Neuronal stem cell (in vitro differentiated cells): ENCODE measurements around the gene HOXA1.

Source experiments
- DNase-seq: peaks from one replicate; pipeline ENCODE4 v3.0.0-alpha.2; 2013; ENCODE audit warnings: low spot score
- H2AFZ ChIP-seq: one replicate; pipeline ENCODE4 v1.6.1; 2013; ENCODE audit warnings: mild to moderate bottlenecking, low read length, inconsistent platforms
- H2AK5ac ChIP-seq: 2 replicates; pipeline ENCODE4 v1.6.1; 2013; ENCODE audit warnings: low read depth, mild to moderate bottlenecking, inconsistent platforms, low read length, moderate library complexity, mixed read lengths
- H2BK120ac ChIP-seq: 2 replicates; pipeline ENCODE4 v1.6.1; 2013; ENCODE audit warnings: low read depth, mild to moderate bottlenecking, inconsistent platforms, low read length, moderate library complexity, mixed read lengths
- H2BK12ac ChIP-seq: one replicate; pipeline ENCODE4 v1.6.1; 2013; ENCODE audit warnings: low read length, inconsistent platforms
- H2BK15ac ChIP-seq: 2 replicates; pipeline ENCODE4 v1.6.1; 2013; ENCODE audit warnings: mild to moderate bottlenecking, low read length, inconsistent platforms, mixed read lengths
- H2BK5ac ChIP-seq: one replicate; pipeline ENCODE4 v1.6.1; 2013; ENCODE audit warnings: inconsistent platforms, mild to moderate bottlenecking, low read length, moderate library complexity
- H3K14ac ChIP-seq: one replicate; pipeline ENCODE4 v1.6.1; 2013; ENCODE audit warnings: low read length, inconsistent platforms
- H3K18ac ChIP-seq: 2 replicates; pipeline ENCODE4 v1.6.1; 2013; ENCODE audit warnings: low read length, inconsistent platforms
- H3K23ac ChIP-seq: 2 replicates; pipeline ENCODE4 v1.6.1; 2013; ENCODE audit warnings: low read depth, mild to moderate bottlenecking, mixed read lengths, low read length, inconsistent platforms; ENCODE audit not compliant: poor library complexity
- H3K27ac ChIP-seq: replicated peaks from 3 replicates; pipeline ENCODE4 v1.5.1; 2013; ENCODE audit warnings: low read length, inconsistent platforms
- H3K27me3 ChIP-seq, 3 experiments: 2 replicates each; pipeline ENCODE4 v1.6.1; 2013; ENCODE audit warnings: low read length in 3 of 3, mild to moderate bottlenecking in 2 of 3, inconsistent platforms in 1 of 3, low read depth in 1 of 3, mixed read lengths in 1 of 3, moderate library complexity in 1 of 3; ENCODE audit not compliant: control insufficient read depth in 3 of 3, insufficient read depth in 3 of 3
- H3K36me3 ChIP-seq, 2 donors: replicated peaks in 1 of 2; 2 replicates each; pipeline ENCODE4 v1.6.1; 2013; ENCODE audit warnings: low read length in 2 of 2; ENCODE audit not compliant: control insufficient read depth in 2 of 2, insufficient read depth in 2 of 2
- H3K4ac ChIP-seq: 2 replicates; pipeline ENCODE4 v1.6.1; 2013; ENCODE audit warnings: inconsistent platforms, mild to moderate bottlenecking, low read length, moderate library complexity
- H3K4me1 ChIP-seq, 2 donors: 1 replicate in 1 of 2; 2 replicates in 1 of 2; pipeline ENCODE4 v1.6.1; 2013; ENCODE audit warnings: low read length in 2 of 2, low read depth in 1 of 2; ENCODE audit not compliant: control insufficient read depth in 2 of 2, insufficient read depth in 1 of 2
- H3K4me2 ChIP-seq: one replicate; pipeline ENCODE4 v1.6.1; 2013; ENCODE audit warnings: mild to moderate bottlenecking, low read length, inconsistent platforms; ENCODE audit not compliant: insufficient read depth, poor library complexity, severe bottlenecking
- H3K4me3 ChIP-seq, 2 donors: 2 replicates each; pipeline ENCODE4 v1.5.1; 2013; ENCODE audit warnings: low read length in 2 of 2, mild to moderate bottlenecking in 2 of 2, inconsistent platforms in 1 of 2, moderate library complexity in 1 of 2
- H3K79me1 ChIP-seq: one replicate; pipeline ENCODE4 v1.6.1; 2013; ENCODE audit warnings: low read depth, mild to moderate bottlenecking, inconsistent platforms, low read length, moderate library complexity
- H3K9ac ChIP-seq: one replicate; pipeline ENCODE4 v1.6.1; 2013; ENCODE audit warnings: mild to moderate bottlenecking, low read depth, low read length, inconsistent platforms; ENCODE audit not compliant: poor library complexity
- H3K9me3 ChIP-seq, 2 donors: replicated peaks in 1 of 2; 2 replicates each; pipeline versions ENCODE3 to v1.6.1; 2013; ENCODE audit warnings: low read length in 2 of 2, mild to moderate bottlenecking in 2 of 2, inconsistent platforms in 1 of 2, low read depth in 1 of 2, mixed read lengths in 1 of 2, moderate library complexity in 1 of 2; ENCODE audit not compliant: control insufficient read depth in 2 of 2, insufficient read depth in 1 of 2
- H4K8ac ChIP-seq: one replicate; pipeline ENCODE4 v1.6.1; 2013; ENCODE audit warnings: low read depth, mild to moderate bottlenecking, inconsistent platforms, low read length, moderate library complexity
- H4K91ac ChIP-seq: one replicate; pipeline ENCODE4 v1.6.1; 2013; ENCODE audit warnings: low read length, low read depth, mild to moderate bottlenecking, inconsistent platforms; ENCODE audit not compliant: poor library complexity
- WGBS, 2 donors: extraction: QIAGEN DNeasy Blood & Tissue Kit; methylation state at CpG; one replicate each; pipeline ENCODE4 v1.1.7; 2013; ENCODE audit warnings: missing lambda C conversion rate in 2 of 2, mixed read lengths in 1 of 2; ENCODE audit not compliant: insufficient read length in 2 of 2, insufficient replicate concordance in 1 of 2; ENCODE audit errors: extremely low coverage in 2 of 2; 5-methylcytosine and 5-hydroxymethylcytosine counted together

The HOXA1 gene

DNA sequence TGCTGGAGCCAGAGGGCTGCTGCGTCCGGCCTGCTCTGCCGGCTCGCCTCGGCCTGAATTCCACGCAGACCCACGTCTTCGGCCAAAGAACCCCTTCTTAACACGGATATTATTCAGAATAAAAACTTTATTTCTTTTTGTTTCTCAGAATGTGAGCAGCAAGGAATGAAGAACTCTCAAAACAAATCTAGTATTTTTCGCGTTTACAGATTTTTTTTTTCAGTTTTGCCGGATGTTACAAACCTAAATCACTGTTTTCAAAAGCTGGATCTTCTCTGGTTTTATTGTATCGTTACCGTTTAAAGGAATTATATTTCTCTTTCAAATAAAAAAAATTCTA lies 11.1 kb upstream of the HOXA1 start:
- Histone ChIP-seq H2BK12ac (no peak overlapping the region), H4K91ac (no peak overlapping the region), H3K4me1 (no peaks in the 10 kb centered on the region), H3K4me3 (no peak overlapping the region), H3K27ac (no peak overlapping the region), H4K8ac (no peak overlapping the region), H3K9ac (no peak overlapping the region), H2BK5ac (no peak overlapping the region), H3K4ac (no peak overlapping the region), H3K14ac (no peak overlapping the region), H3K4me2 (no peak overlapping the region), H3K18ac (peak overlapping the region; percentile 32), H3K79me1 (no peaks in the 10 kb centered on the region), H2AK5ac (no peak overlapping the region), H2BK120ac (no peak overlapping the region), H3K9me3 (peaks cover 3 to 4% of the 10 kb centered on the region in 2 donors), H3K27me3 (peaks cover 72 to 99% (median 97%) of the 10 kb centered on the region in 3 experiments), H3K23ac (no peak overlapping the region), H2AFZ (peak overlapping the region; percentile 75), H3K36me3 (no peaks in the 10 kb centered on the region), H2BK15ac (no peak overlapping the region)
- no CpG with 5 or more reads among the region's 14 CpGs for WGBS, 2 donors
- no peak for DNase-seq

DNA sequence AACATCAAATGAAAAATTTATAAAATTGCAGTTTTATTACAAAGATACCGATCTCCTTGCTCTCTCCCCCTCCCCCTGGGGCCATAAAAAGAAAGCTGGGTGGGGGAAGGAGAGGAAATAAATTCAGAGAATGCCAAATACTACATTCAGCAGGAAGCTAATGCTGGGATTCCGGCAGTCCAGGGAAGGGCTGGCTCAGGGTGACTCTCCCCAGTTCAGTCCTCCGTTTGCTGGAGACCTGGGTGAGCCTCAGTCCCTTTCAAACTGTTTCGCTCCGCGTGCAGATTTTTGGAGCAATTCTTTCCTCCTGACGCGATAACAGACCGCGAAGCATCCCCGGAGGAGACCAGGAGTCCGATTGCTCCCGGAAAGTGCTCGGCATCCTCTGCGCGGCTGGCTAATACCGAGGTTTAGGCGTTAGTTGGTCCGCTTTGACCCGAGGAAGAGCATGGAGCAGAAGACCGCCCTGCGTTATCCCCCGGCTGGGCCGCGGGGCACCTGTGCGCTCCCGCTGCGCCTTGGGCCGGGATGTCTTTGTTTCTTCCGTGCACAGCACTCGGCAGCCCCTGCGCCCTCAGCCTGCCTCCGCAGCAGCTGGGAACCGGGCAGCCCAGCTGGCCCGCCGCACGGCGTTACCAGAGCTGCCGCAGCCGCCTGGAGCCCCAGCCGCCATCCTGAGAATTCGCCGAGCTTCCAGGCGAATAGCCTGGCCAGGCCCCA lies 10.5 kb upstream of the HOXA1 start:
- Histone ChIP-seq H2AFZ (peak overlapping the region; percentile 75), H3K4me3 (no peak overlapping the region), H2BK12ac (no peak overlapping the region), H3K4ac (no peak overlapping the region), H3K14ac (no peak overlapping the region), H4K8ac (no peak overlapping the region), H3K27me3 (peaks cover 77 to 99% (median 97%) of the 10 kb centered on the region in 3 experiments), H3K4me1 (no peaks in the 10 kb centered on the region), H2AK5ac (no peak overlapping the region), H3K23ac (no peak overlapping the region), H2BK15ac (no peak overlapping the region), H3K4me2 (no peak overlapping the region), H2BK120ac (no peak overlapping the region), H3K18ac (peak overlapping the region; percentile 32), H3K9me3 (peaks cover 3 to 4% of the 10 kb centered on the region in 2 donors), H3K79me1 (no peaks in the 10 kb centered on the region), H3K27ac (no peak overlapping the region), H3K36me3 (no peaks in the 10 kb centered on the region), H4K91ac (no peak overlapping the region), H3K9ac (no peak overlapping the region), H2BK5ac (no peak overlapping the region)
- WGBS, 2 donors, result no CpG with 5 or more reads among the region's 44 CpGs
- no peak for DNase-seq

DNA sequence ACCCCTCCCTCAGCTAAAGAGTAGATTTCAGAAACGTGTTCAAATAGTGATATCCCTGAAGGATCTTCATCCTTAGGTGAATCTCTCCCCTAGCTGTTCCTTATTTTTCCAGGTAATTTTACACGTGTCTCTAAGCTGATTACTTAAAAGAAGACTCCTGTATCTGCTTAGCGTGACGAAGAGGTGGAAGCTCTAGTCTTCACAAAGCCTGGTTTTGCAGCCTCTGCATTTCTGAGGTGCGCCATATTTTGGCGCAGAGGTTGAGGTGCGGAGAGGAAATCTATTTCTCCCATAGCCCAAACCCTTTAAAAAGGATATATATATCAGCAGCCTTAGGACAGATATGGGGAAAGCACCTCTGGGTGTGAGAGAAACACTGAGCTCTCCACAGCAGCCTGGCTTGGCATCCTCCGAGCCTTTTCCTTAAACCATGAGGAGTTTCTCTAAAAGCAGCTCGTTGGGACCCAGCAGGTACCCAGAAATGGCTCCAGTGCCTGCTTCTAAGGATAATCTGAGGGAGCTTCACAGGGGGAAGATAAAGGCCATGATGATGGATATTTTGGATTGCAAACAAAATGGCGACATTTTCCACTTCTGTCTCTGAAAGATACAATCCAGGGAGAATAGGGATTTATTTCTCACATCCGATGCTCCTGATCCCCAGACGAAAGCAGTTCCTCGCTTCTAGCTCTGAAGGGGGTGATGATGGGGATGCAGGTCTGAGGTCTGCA lies 9.7 kb upstream of the HOXA1 start:
- Histone ChIP-seq H2BK120ac (no peak overlapping the region), H4K91ac (no peak overlapping the region), H2AFZ (no peak overlapping the region), H3K4me3 (no peak overlapping the region), H3K27me3 (peaks cover 79 to 99% (median 97%) of the 10 kb centered on the region in 3 experiments), H3K9ac (no peak overlapping the region), H3K4ac (no peak overlapping the region), H3K27ac (no peak overlapping the region), H3K14ac (no peak overlapping the region), H3K18ac (no peak overlapping the region), H2BK12ac (no peak overlapping the region), H3K23ac (no peak overlapping the region), H3K4me2 (no peak overlapping the region), H2AK5ac (no peak overlapping the region), H3K79me1 (no peaks in the 10 kb centered on the region), H2BK15ac (no peak overlapping the region), H4K8ac (no peak overlapping the region), H3K36me3 (no peaks in the 10 kb centered on the region), H3K4me1 (peaks cover 0 to 1% of the 10 kb centered on the region in 2 donors), H2BK5ac (no peak overlapping the region), H3K9me3 (peaks cover 2% of the 10 kb centered on the region in 2 donors)
- DNase-seq, result no peak
- no CpG with 5 or more reads among the region's 13 CpGs for WGBS, 2 donors

DNA sequence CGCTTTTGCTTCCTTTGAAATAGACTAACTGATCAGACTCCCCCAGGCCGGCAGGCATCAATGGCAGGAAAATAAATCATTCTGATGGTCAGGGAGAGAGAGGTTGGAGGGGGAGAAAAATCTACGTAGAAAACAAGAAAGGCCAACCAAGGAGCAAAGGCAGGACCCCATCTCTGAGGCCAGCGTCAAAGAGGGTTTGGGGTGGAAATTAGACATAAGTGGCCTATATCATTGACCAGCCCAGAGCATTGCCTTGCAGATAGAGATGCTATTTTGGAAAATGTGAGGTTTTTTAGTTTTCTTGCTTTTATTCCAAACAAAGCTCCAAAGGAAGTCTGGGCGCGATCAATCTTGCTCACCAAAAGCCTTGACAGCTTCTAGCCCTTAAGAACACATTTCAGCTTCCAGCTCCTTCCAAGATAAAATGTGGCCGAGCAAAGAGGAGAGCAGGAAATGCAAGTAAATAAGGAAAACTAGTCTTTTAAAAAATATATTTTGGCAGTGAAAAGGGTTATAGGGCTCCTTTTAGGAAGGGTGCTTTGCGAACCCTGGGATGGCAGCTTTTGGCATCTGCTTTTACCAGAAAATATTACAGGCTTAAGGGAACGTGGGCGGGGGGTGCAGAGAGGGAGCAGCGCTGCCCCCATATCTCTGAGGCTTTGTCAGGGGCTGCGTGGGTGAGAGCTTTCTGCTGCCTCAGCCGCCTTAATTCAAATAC lies 8.7 kb upstream of the HOXA1 start:
- H4K91ac ChIP-seq, result no peak overlapping the region
- no peak overlapping the region for H3K4me2 ChIP-seq
- no peaks in the 10 kb centered on the region for H3K36me3 ChIP-seq
- no peak overlapping the region for H2AK5ac ChIP-seq
- H3K79me1 ChIP-seq, result no peaks in the 10 kb centered on the region
- no peak overlapping the region for H3K4ac ChIP-seq
- H2BK15ac ChIP-seq, result no peak overlapping the region
- H3K9me3 ChIP-seq, result peaks cover 0 to 2% of the 10 kb centered on the region in 2 donors
- H2BK5ac ChIP-seq, result no peak overlapping the region
- no CpG with 5 or more reads among the region's 13 CpGs for WGBS, 2 donors
- DNase-seq, result no peak
- no peak overlapping the region for H2AFZ ChIP-seq
- H3K27me3 ChIP-seq, result peaks cover 69 to 100% (median 91%) of the 10 kb centered on the region in 3 experiments
- no peak overlapping the region for H3K18ac ChIP-seq
- no peak overlapping the region for H3K9ac ChIP-seq
- no peak overlapping the region for H3K23ac ChIP-seq
- H4K8ac ChIP-seq, result no peak overlapping the region
- peaks cover 0 to 1% of the 10 kb centered on the region in 2 donors for H3K4me1 ChIP-seq
- no peak overlapping the region for H2BK120ac ChIP-seq
- no peak overlapping the region for H3K27ac ChIP-seq
- H2BK12ac ChIP-seq, result no peak overlapping the region
- H3K4me3 ChIP-seq, result no peak overlapping the region
- H3K14ac ChIP-seq, result no peak overlapping the region
